GM18517 (cell line): ENCODE results near the gene UGT3A2.

Experiments used
- ATAC-seq: cut with Tn5 transposase; IDR thresholded peaks from one replicate; pipeline ENCODE4 v1.9.1; 2021; ENCODE audit warnings: mild to moderate bottlenecking, moderate library complexity; ENCODE audit not compliant: unreplicated experiment

Gene UGT3A2

GRCh38 chr5:36013182-36013581 lies 53.5 kb downstream of the UGT3A2 start:
- ATAC-seq: no peak

- no peak for ATAC-seq
Measured at GRCh38 chr5:36009698-36010097, 57.0 kb downstream of the UGT3A2 start.

- no peak for ATAC-seq
Measured at GRCh38 chr5:36007366-36007765, 59.3 kb downstream of the UGT3A2 start.

GRCh38 chr5:36006163-36006562 lies 60.5 kb downstream of the UGT3A2 start:
- ATAC-seq: no peak

- no peak for ATAC-seq
Measured at GRCh38 chr5:36001032-36001431, 65.7 kb downstream of the UGT3A2 start.

- no peak for ATAC-seq
Measured at GRCh38 chr5:35999547-35999946, 67.1 kb downstream of the UGT3A2 start.

GRCh38 chr5:35996076-35996475 lies 70.6 kb downstream of the UGT3A2 start:
- ATAC-seq: no peak

GRCh38 chr5:35990941-35991611 lies 75.6 kb downstream of the UGT3A2 start, which contains the start of gene UGT3A1:
TSS of gene UGT3A1 (minus strand) at chr5:35991390. CDS start at chr5:35991240, 150 bp downstream.
- no peak for ATAC-seq

- ATAC-seq: no peak
Measured at GRCh38 chr5:35990520-35990919, 76.2 kb downstream of the UGT3A2 start.

- ATAC-seq: no peak
Measured at GRCh38 chr5:35988529-35988928, 78.2 kb downstream of the UGT3A2 start.

GRCh38 chr5:35987776-35988175 lies 78.9 kb downstream of the UGT3A2 start:
- ATAC-seq: no peak
